HEK293T (cell line): Measurements from ENCODE around the gene KIAA0513.

ENCODE experiments used
- CTCF ChIA-PET: fragments of 350-600 bp; formaldehyde crosslinking; extraction: SDS; loops from one replicate; lab custom pipeline; 2021; ENCODE audit warnings: antibody characterized with exemption, inconsistent platforms; lab: Yijun Ruan, JAX
- POLR2A ChIA-PET: fragments of 350-600 bp; formaldehyde crosslinking; extraction: SDS; loops from one replicate; lab custom pipeline; 2020; ENCODE audit warnings: antibody characterized with exemption, inconsistent platforms; lab: Yijun Ruan, JAX
- DNase-seq: peaks from one replicate; pipeline ENCODE4 v3.0.0; 2012; ENCODE audit warnings: mixed read lengths; ENCODE audit errors: extremely low spot score
- ARNT ChIP-seq: fragments of 450-650 bp; IDR thresholded peaks from 2 replicates; pipeline ENCODE4 v1.6.1; 2017; ENCODE audit warnings: mild to moderate bottlenecking
- BHLHE40 ChIP-seq: fragments of 450-650 bp; IDR thresholded peaks from 2 replicates; pipeline ENCODE4 v1.6.1; 2016; ENCODE audit warnings: mild to moderate bottlenecking, moderate library complexity, borderline replicate concordance
- CTBP1 ChIP-seq: fragments of 450-650 bp; IDR thresholded peaks from 2 replicates; pipeline ENCODE4 v1.6.1; 2016; ENCODE audit warnings: borderline replicate concordance
- ELF4 ChIP-seq: fragments of 450-650 bp; IDR thresholded peaks from 2 replicates; pipeline ENCODE4 v1.6.1; 2017; ENCODE audit warnings: antibody characterized with exemption
- FOXA1 ChIP-seq: fragments of 450-650 bp; IDR thresholded peaks from 2 replicates; pipeline ENCODE4 v1.6.1; 2016; ENCODE audit warnings: mild to moderate bottlenecking
- FOXK2 ChIP-seq: fragments of 450-650 bp; IDR thresholded peaks from 2 replicates; pipeline ENCODE4 v1.6.1; 2016; ENCODE audit warnings: mild to moderate bottlenecking
- FOXM1 ChIP-seq: fragments of 450-650 bp; IDR thresholded peaks from 2 replicates; pipeline ENCODE4 v1.6.1; 2017; ENCODE audit warnings: mild to moderate bottlenecking, borderline replicate concordance
- HDGF ChIP-seq: fragments of 450-650 bp; IDR thresholded peaks from 2 replicates; pipeline ENCODE4 v1.6.1; 2017; ENCODE audit warnings: antibody characterized with exemption, borderline replicate concordance
- L3MBTL2 ChIP-seq: fragments of 450-650 bp; conservative IDR thresholded peaks from 2 replicates; pipeline ENCODE4 v1.6.1; 2016; ENCODE audit warnings: mild to moderate bottlenecking
- LEF1 ChIP-seq: fragments of 450-650 bp; IDR thresholded peaks from 2 replicates; pipeline ENCODE4 v1.6.1; 2017; ENCODE audit warnings: mild to moderate bottlenecking, borderline replicate concordance
- NFRKB ChIP-seq: fragments of 450-650 bp; IDR thresholded peaks from 2 replicates; pipeline ENCODE4 v1.6.1; 2016; ENCODE audit warnings: mild to moderate bottlenecking, moderate library complexity
- PKNOX1 ChIP-seq: fragments of 450-650 bp; IDR thresholded peaks from 2 replicates; pipeline ENCODE4 v1.6.1; 2016
- SP1 ChIP-seq: fragments of 450-650 bp; IDR thresholded peaks from 2 replicates; pipeline ENCODE4 v1.6.1; 2017
- SUZ12 ChIP-seq: fragments of 450-650 bp; IDR thresholded peaks from 2 replicates; pipeline ENCODE4 v1.6.1; 2016; ENCODE audit warnings: mild to moderate bottlenecking
- TARDBP ChIP-seq: fragments of 450-650 bp; IDR thresholded peaks from 2 replicates; pipeline ENCODE4 v1.6.1; 2016
- ZNF384 ChIP-seq: fragments of 450-650 bp; IDR thresholded peaks from 2 replicates; pipeline ENCODE4 v1.6.1; 2016

Gene KIAA0513

GRCh38 chr16:85107083-85107482 lies 79.5 kb downstream of the KIAA0513 start:
- TF ChIP-seq BHLHE40: no peak
- TF ChIP-seq HDGF: no peak
- TF ChIP-seq SUZ12: no peak
- TF ChIP-seq FOXA1: no peak
- TF ChIP-seq LEF1: no peak
- no peak for TF ChIP-seq ELF4
- no peak for TF ChIP-seq ZNF384
- TF ChIP-seq NFRKB: no peak
- TF ChIP-seq TARDBP: no peak
- no peak for DNase-seq
- CTCF ChIA-PET: no interaction called here

GRCh38 chr16:85107532-85107931 lies 79.9 kb downstream of the KIAA0513 start:
- no peak for TF ChIP-seq HDGF
- no peak for TF ChIP-seq FOXM1
- no peak for TF ChIP-seq FOXK2
- no peak for TF ChIP-seq PKNOX1
- DNase-seq: no peak
- POLR2A ChIA-PET: no interaction called here
- CTCF ChIA-PET: no interaction called here

More at GRCh38 chr16:85107083-85107482, 79.5 kb downstream of the KIAA0513 start:
- POLR2A ChIA-PET: no interaction called here

- POLR2A ChIA-PET: no interaction called here
- DNase-seq: no peak
- TF ChIP-seq SP1: no peak
- no peak for TF ChIP-seq LEF1
- TF ChIP-seq CTBP1: no peak
- TF ChIP-seq NFRKB: no peak
- CTCF ChIA-PET: no interaction called here
Measured at GRCh38 chr16:85110105-85110504, 82.5 kb downstream of the KIAA0513 start.

- ChIA-PET POLR2A (no interaction called here), CTCF (no interaction called here)
- DNase-seq: no peak
- TF ChIP-seq ELF4: no peak
- TF ChIP-seq CTBP1: no peak
- no peak for TF ChIP-seq FOXM1
- TF ChIP-seq FOXK2: no peak
- TF ChIP-seq LEF1: no peak
- no peak for TF ChIP-seq SP1
- TF ChIP-seq NFRKB: no peak
- TF ChIP-seq BHLHE40: no peak
- no peak for TF ChIP-seq ARNT
- TF ChIP-seq L3MBTL2: no peak
- TF ChIP-seq FOXA1: no peak
- no peak for TF ChIP-seq PKNOX1
Measured at GRCh38 chr16:85111184-85111583, 83.6 kb downstream of the KIAA0513 start.

GRCh38 chr16:85112364-85112763 lies 84.8 kb downstream of the KIAA0513 start, which contains the start of gene CIBAR2:
CIBAR2 (minus strand) TSS chr16:85112472; CDS start chr16:85112352, 120 bp downstream.
- TF ChIP-seq LEF1 (no peak), FOXK2 (no peak), FOXA1 (no peak), TARDBP (no peak), ZNF384 (no peak)
- ChIA-PET CTCF (interaction anchor here (0.8 kb wide), 1 partner anchor 133 kb away, joined by 3 read pairs; no protein-coding TSS in a partner anchor), POLR2A (no interaction called here)
- no peak for DNase-seq

- TF ChIP-seq HDGF (no peak), FOXK2 (no peak), NFRKB (no peak), ELF4 (no peak), L3MBTL2 (no peak), ZNF384 (no peak), FOXA1 (no peak), SP1 (no peak), FOXM1 (no peak), TARDBP (no peak), ARNT (no peak), BHLHE40 (no peak), CTBP1 (no peak), SUZ12 (no peak), PKNOX1 (no peak), LEF1 (no peak)
- POLR2A ChIA-PET: no interaction called here
- CTCF ChIA-PET: interaction anchor here (0.8 to 2.0 kb wide), 2 partner anchors 10 to 132 kb away, joined by 3 to 7 read pairs; no protein-coding TSS in a partner anchor
- DNase-seq: no peak
Measured at GRCh38 chr16:85113168-85113733, 85.7 kb downstream of the KIAA0513 start.

- no peak for DNase-seq
- no peak for TF ChIP-seq SUZ12
- TF ChIP-seq HDGF: no peak
- TF ChIP-seq FOXK2: no peak
- no peak for TF ChIP-seq CTBP1
- TF ChIP-seq LEF1: no peak
- TF ChIP-seq L3MBTL2: no peak
- TF ChIP-seq FOXM1: no peak
- TF ChIP-seq ELF4: no peak
- no peak for TF ChIP-seq ZNF384
- TF ChIP-seq TARDBP: no peak
- TF ChIP-seq FOXA1: no peak
- no peak for TF ChIP-seq NFRKB
- TF ChIP-seq PKNOX1: no peak
- ChIA-PET CTCF (interaction anchor here (2.0 kb wide), 1 partner anchor 11 kb away, joined by 7 read pairs; no protein-coding TSS in a partner anchor), POLR2A (no interaction called here)
Measured at GRCh38 chr16:85113913-85114312, 86.3 kb downstream of the KIAA0513 start.
